IPS DF 4.7 (cell line): Measurements from ENCODE around the gene TYW1.
"Not testable (repeated sequence)": the region's sequence is repeated elsewhere in the genome, so short reads cannot be mapped to it uniquely, and the experiment has no call there.

Source experiments
- DNase-seq: peaks from one replicate; pipeline ENCODE4 v3.0.0-alpha.2; 2013; ENCODE audit warnings: low spot score; ENCODE audit errors: extremely low read depth

Gene TYW1

DNA sequence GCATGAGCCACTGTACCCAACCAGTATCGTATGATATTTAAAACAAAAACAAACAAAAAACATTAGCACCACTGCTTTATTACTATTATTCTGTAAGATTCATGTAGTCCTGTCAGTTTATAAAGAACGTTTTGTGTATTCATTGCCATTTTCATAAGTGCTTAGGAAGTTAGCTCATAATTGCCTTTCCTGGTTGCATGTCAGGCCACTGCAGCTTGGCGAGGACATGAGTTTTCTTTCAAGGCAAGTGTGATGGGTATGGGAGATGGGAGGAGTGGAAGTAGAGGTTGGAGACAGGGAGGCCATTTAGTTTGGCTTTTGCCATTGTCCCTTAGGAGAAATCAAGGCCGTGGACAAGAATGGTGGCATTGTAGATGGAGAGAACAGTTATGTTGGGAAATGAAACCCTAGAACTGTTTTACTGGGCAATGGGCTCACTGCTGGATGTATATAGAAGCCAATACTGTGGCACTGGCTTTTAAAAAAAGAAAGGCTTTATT, 48.9 kb downstream of the TYW1 start:
- DNase-seq, result no peak

- DNase-seq, result not testable (repeated sequence)
Observed at GRCh38 chr7:67046819-67047218, 50.2 kb downstream of the TYW1 start.

DNA sequence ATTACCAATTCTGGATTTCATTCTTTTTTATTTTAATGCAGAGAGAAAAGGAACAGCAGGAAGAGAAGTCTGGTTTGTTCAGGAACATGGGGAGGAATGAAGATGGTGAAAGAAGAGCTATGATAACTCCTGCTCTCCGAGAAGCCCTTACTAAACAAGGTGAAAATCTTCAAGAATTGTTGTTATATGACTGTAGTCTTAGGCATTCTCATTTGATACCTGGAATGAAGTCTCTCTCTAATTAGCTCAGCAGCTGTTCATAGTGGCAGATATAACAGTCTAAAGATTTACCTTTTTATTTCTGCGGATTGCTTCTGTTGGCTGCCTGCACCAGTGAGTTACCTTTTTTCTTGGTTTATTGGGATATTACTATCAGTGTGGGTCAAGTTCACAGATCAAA, 53.3 kb downstream of the TYW1 start:
- not testable (repeated sequence) for DNase-seq

- not testable (repeated sequence) for DNase-seq
Observed at GRCh38 chr7:67052161-67052560, 55.5 kb downstream of the TYW1 start.

- no peak for DNase-seq
Observed at GRCh38 chr7:67056683-67057082, 60.0 kb downstream of the TYW1 start.

- not testable (repeated sequence) for DNase-seq
Observed at GRCh38 chr7:67061321-67061720, 64.7 kb downstream of the TYW1 start.

- not testable (repeated sequence) for DNase-seq
Observed at GRCh38 chr7:67062802-67063201, 66.2 kb downstream of the TYW1 start.

GRCh38 chr7:67066950-67067622, 70.5 kb downstream of the TYW1 start:
- not testable (repeated sequence) for DNase-seq

GRCh38 chr7:67076120-67076519, 79.5 kb downstream of the TYW1 start:
- not testable (repeated sequence) for DNase-seq

DNA sequence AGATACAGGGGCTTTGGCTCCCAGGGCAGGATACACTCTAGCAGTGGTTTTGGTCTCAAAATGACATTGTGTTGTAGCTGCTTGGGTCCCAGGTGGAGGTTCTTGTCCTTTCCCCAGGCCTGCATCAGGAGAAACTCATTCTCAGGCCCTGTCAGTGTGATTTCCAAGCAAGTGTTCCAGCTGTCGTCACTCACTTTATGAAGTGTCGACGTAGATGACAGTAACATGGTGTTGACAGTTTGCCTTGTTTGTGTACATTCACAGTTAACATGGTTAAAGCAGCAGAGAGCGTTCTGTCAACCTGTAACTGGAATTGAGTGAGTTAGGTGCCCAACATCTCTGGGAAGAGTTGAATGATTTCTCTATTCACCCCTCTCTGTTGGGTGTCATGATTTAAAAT, 86.2 kb downstream of the TYW1 start:
- DNase-seq, result not testable (repeated sequence)

GRCh38 chr7:67089261-67089660, 92.6 kb downstream of the TYW1 start:
- DNase-seq, result not testable (repeated sequence)

- not testable (repeated sequence) for DNase-seq
Observed at GRCh38 chr7:67091053-67091452, 94.4 kb downstream of the TYW1 start.

DNA sequence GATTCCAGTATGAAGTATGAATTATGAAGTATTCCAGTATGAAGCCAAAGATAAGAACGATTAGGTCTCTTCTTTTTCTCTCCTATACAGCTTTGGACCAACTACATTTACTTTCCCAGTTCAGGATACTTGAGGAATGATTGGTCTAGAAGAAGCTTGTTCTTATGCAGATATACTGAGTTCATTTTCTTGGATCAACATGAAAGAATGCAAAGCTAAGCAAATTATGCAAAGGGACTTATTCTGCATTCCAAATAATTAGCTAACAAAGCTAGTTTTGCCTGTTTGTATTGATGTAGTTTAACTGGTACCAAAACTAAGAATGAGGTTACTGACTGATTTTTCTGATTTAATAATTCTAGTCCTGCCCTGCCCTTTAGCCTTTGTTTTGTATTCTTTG, 101.4 kb downstream of the TYW1 start:
- DNase-seq, result not testable (repeated sequence)

DNA sequence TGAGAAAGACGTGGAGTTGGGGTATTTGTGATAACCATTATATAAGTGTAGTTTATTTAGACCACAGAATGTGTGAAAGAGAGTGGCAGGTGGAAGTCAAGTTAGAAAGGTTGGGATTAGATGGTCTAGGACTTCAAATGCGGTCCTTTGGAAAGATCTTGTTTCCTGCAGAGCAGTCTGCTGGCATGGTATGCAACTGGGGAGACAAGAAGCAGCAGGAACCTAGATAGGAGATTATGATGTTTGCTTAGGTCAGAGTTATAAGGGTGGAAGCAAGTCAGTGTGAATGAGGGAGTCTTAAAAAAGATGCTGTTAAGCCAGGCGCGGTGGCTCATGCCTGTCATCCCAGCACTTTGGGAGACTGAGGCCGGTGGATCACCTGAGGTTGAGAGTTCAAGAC, 102.8 kb downstream of the TYW1 start:
- DNase-seq, result not testable (repeated sequence)

DNA sequence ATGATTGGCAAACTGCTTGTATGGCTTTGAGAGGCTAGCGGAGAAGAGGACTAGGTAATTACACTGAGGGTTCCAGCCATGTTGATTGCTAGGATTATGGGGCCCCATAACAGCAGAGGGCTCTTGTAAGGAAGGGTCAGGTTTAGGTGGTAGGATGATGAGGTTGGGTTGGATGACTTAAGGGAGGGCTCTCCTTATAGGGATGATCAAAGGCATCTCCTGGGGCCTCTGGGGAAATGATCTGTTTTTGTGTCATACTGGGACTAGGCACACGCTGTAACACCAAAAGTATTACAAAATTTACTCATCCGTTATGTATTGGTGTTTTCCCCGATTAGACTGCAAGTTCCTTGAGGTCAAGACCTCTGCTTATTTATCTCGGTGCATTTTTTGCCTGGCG, 103.4 kb downstream of the TYW1 start:
- DNase-seq, result not testable (repeated sequence)

DNA sequence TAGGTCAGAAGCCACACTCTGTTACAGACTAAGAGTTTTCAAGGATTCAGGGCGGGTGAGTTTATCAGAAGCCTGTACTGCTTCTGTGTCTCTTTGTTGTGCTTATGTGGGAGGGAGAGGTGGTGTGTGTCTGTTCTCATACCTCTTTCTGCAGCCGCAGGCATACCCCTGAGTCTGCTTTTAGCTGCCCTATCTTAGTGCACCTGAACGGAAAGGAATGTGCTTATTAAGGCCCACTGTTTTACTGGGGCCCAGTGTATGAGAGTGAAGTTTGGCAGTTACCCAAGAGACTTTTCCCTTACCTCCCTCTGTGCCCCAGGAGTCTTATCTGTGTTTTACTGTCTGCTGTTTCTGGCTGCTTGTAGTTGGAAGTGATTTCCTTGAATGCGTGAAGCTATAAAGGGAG, 104.3 kb downstream of the TYW1 start:
- DNase-seq, result no peak

GRCh38 chr7:67104937-67105336, 108.3 kb downstream of the TYW1 start:
- DNase-seq, result not testable (repeated sequence)

DNA sequence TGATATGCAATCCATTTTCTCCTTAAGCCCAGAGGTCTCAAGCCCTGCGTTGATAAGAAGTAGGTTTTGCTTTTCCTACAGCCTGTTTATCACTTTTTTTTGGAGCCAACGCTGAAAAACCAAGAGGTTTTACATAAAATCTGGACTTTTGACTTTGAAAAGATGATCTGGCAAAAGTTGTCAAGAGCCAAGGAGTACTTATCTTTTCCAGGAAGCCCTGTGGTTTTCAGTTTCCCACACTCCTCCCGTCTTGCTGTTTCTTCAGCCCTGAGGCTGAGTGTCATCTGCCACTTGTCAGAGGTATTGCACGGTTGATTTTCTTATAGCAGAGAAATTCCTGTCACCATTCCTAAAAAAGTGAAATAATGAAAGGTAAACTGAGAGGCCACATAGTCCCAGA, 108.7 kb downstream of the TYW1 start:
- no peak for DNase-seq

DNA sequence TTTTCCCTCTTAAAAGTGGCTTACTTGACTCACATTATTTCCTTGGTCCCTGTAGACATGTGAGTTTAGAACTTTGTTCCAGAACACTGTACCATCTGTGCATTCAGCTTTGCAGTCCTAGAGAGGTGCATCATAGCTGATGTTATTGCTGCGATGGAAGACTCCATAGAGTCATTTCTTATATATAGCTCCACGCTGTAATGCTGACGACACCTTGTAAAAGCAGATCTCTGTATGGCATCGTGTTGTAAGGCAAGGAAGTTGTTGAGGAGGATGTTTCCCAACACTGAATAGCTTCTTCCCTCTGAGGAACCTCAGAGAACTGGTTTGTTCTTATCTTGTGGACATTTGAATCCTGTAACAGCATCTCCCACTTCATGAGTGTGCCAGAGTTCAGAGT, 109.6 kb downstream of the TYW1 start:
- DNase-seq, result not testable (repeated sequence)

DNA sequence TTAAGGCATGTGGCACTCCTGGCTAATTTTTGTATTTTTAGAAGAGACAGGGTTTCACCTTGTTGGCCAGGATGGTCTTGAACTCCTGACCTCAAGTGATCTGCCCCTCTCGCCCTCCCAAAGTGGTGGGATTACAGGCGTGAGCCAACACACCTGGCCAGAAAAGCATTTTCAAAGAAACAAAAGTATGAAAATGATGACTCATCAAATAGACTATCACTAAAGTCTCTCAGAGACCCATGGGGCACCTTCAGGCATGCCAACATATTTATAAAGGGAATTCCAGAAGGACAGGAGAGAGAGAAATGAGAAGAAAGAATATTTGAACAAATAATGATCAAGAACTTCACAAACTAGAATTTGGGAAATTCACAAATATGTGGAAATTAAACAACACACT, 114.7 kb downstream of the TYW1 start:
- DNase-seq, result not testable (repeated sequence)

DNA sequence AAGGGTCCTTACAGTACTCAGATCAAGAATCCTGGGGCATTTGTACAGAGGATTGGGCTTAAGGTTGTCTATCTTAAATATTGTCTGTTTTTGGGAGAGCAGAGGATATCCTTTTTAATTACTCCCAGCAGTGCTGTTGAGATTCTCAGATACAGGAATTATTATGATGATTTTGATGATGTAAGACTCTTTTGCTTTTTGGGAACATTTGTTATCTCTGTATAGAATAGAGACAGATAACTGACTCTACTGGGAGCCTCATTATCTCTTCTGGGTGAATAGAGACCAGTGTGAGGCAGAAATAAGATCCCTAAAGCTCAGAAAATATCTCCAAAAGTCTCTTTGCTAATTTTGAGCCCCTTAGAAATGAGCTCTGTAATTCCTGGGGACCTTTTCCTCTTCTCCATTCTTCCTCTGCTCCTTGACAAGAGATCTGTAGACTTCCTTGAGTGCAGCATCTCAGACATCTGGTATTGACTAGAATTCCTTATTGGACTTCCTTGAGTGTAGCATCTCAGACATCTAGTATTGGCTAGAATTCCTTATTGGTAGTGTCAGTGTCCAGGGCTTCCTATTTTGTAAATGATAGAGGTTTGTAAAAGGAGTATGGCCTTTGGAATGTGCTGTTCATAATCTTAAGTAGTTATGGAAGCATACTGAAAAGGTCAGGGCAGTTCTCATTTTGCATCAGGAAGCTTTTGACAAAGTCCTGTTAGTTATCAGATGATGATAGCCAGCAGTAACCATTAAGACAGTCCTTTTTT, 118.0 kb downstream of the TYW1 start:
- DNase-seq, result not testable (repeated sequence)

DNA sequence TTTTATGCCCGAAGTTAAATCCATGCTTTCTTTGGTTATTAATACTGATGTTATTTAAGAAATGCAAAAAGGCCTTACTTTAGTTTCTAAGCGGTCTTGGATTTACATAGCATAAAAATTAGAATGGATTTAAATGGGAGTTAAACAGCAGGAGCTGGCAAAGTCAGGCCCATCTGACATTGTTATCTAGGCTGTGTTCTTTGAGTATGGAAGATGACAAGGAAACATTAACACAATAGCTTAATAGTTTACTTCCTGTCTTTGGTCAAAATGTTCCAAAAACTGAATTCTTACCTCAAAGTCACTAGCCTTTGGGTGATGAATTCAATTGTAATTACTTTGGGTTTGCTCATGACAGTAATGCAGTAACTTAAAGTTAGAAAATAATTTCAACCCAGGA, 123.9 kb downstream of the TYW1 start:
- DNase-seq, result not testable (repeated sequence)

GRCh38 chr7:67128257-67128656, 131.6 kb downstream of the TYW1 start:
- DNase-seq, result not testable (repeated sequence)
